ENCODE results near the gene PKNOX2. TPM values are rescaled to one million over a fixed set of nuclear protein-coding genes. Genes with fewer than 3 reads are reported as not detected.

Gene PKNOX2
- total RNA-seq, 4 donors from 2014 or later = 0.40 to 5.9 (median 1.1) TPM; not detected in 1

DNA sequence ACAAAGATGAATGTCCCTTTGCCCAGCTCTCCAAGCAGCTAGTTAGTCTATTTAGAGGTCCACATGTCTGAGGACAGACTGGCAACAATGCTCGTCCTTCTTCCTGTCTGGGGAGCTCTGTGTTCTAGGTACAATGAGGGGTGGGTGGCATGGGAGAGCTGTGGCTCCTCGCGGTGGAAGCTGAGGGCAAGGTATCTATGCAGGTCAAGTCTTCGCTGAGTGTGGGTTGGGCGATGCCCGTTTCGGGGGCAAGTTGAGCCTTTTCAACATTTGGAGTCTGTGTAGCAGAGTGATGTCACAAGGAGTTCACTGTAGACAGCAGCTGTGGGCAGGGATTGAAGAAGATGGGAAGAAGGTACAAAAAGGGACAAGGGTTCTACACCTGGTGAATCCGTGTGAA lies 168.3 kb downstream of the PKNOX2 start:
- Histone ChIP-seq H3K27me3 (no peaks in the 10 kb centered on the region), H3K4me3 (no peak overlapping the region), H3K36me3 (no peaks in the 10 kb centered on the region), H3K27ac (no peak overlapping the region), H3K9me3 (no peaks in the 10 kb centered on the region), H3K4me1 (peaks cover 0 to 2% (median 0%) of the 10 kb centered on the region in 3 donors)
- intact Hi-C loops (cut with DNase I) = no loop called here
- WGBS, 2 donors = 83 to 89% methylated on average over 5 to 8 of the region's 8 CpGs
- TF ChIP-seq POLR2A (IDR thresholded peaks at IDR 0.05) = no peak
- TF ChIP-seq, protein P1, sequence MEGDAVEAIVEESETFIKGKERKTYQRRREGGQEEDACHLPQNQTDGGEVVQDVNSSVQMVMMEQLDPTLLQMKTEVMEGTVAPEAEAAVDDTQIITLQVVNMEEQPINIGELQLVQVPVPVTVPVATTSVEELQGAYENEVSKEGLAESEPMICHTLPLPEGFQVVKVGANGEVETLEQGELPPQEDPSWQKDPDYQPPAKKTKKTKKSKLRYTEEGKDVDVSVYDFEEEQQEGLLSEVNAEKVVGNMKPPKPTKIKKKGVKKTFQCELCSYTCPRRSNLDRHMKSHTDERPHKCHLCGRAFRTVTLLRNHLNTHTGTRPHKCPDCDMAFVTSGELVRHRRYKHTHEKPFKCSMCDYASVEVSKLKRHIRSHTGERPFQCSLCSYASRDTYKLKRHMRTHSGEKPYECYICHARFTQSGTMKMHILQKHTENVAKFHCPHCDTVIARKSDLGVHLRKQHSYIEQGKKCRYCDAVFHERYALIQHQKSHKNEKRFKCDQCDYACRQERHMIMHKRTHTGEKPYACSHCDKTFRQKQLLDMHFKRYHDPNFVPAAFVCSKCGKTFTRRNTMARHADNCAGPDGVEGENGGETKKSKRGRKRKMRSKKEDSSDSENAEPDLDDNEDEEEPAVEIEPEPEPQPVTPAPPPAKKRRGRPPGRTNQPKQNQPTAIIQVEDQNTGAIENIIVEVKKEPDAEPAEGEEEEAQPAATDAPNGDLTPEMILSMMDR (IDR thresholded peaks at IDR 0.05) = no peak
- no peak for DNase-seq

DNA sequence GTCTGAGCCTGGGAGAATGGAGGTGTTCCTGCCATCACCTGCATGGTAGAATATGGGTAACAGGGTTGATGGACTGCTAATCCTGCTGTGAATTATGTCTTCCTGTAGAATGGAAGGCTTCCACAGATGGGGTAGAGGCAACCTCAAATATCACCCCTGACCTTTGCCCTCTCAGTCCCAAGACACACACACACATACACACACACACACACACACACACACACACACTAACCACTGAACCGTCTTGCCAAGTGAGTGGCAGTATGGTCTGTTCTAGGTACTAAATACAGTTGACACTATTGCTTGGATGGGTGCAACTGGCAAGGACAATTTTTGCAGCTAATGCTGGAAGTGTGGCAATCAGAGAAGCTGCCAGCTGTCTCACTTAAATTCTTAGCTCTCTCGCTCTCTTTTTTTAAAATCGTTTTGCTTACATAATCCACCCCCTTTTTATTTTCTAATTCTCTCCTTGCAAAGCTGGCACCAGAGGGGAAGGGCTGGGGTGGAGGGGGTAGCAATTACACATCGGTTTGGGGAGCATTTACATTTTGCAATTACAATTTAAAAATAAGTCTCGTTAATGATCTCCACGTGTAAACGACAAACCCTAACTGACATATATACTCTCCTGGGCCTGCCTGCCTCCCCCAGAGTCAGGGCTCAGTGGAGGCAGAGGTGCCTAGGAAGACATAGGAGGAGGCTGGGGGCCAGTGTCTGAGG lies 169.0 kb downstream of the PKNOX2 start:
- Histone ChIP-seq H3K9me3 (no peaks in the 10 kb centered on the region), H3K4me3 (no peak overlapping the region), H3K36me3 (no peaks in the 10 kb centered on the region), H3K4me1 (peaks cover 0 to 8% (median 0%) of the 10 kb centered on the region in 3 donors), H3K27me3 (no peaks in the 10 kb centered on the region), H3K27ac (no peak overlapping the region)
- TF ChIP-seq, protein P1 (IDR thresholded peaks at IDR 0.05) = no peak
- no peak for TF ChIP-seq POLR2A (IDR thresholded peaks at IDR 0.05)
- intact Hi-C loops (cut with DNase I) = no loop called here
- 74 to 79% methylated on average over 7 of the region's 7 CpGs for WGBS, 2 donors
- no peak for DNase-seq

DNA sequence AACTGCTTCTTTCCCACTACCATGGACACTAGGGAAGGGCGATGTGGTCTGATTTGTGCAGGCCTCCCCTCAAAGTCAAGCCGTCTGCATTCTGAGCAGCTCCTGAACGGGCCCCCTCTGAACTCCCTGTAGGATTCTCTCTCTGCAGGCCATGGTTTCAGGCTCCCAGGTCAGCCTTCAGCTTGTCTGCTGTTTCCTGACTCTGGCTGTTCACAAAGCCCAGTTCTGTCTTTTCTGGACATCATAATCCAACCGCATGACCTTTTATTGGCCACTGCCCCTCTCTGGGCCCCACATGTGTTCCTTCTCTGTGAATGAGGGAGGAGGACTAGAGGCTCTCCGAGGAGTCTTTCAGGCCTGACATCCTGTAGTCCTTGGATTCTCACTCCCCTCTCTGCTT lies 170.6 kb downstream of the PKNOX2 start:
- no peaks in the 10 kb centered on the region for H3K36me3 ChIP-seq
- H3K4me3 ChIP-seq = no peak overlapping the region
- H3K27me3 ChIP-seq = no peaks in the 10 kb centered on the region
- intact Hi-C loops (cut with DNase I) = no loop called here
- H3K27ac ChIP-seq = no peak overlapping the region
- DNase-seq = no peak
- no peaks in the 10 kb centered on the region for H3K9me3 ChIP-seq
- TF ChIP-seq, protein P1 (IDR thresholded peaks at IDR 0.05) = no peak
- TF ChIP-seq POLR2A (IDR thresholded peaks at IDR 0.05) = no peak
- WGBS, 2 donors = 74 to 81% methylated on average over 5 of the region's 5 CpGs
- peaks cover 0 to 8% (median 0%) of the 10 kb centered on the region in 3 donors for H3K4me1 ChIP-seq

DNA sequence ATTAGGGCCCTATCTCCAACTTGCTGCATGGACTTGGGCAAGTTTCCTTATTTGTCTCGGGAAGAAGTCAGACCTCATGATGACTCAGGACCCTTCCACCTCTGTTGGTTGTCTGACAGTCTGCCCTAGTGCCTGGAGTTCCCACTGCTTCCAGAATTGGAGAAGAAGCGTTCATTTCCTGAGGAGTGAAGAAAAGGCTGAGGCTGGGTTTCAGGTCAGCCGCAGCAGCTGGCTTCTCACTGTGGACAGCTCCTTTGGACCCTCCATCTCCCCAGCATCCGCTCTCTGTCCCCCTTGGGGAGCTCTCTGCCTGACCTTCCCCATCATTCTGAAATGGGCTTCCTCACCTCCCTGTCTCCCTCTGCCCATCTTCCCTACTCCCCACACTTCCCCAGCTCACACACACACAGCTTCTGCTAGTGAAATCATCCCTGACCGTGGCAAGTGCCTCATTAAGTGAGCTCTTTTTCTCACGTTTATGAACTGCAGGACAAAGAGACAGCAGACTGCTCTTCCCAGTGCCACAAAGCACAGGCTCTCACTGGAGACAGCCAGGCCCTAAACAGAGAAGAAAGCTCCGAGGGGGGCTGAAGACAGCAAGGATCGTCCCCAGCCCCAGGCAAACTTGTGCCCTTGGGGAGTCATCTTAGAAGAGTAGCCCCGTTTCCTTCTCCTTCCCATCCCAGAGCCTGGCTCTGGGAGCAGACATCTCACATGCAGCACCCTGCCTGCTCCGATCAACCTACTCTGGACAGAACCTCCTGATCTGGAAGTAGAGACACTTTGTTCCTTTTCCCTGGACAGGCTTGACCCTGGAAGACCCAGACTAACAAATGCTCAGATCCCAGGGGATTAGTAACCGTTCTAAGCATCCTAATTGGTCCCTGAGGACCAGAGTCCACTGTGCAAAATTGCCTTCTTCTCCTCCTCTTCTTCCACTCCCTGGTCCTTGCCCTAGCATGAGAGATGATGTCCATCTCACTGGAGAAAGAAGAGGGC lies 173.6 kb downstream of the PKNOX2 start:
- Histone ChIP-seq H3K4me3 (no peak overlapping the region), H3K4me1 (peaks cover 0 to 8% (median 0%) of the 10 kb centered on the region in 3 donors), H3K27ac (peak overlapping the region in 3 of 4 donors; percentile 44 to 49 (median 48)), H3K36me3 (no peaks in the 10 kb centered on the region), H3K27me3 (no peaks in the 10 kb centered on the region), H3K9me3 (no peaks in the 10 kb centered on the region)
- TF ChIP-seq, protein P1 (IDR thresholded peaks at IDR 0.05) = no peak
- TF ChIP-seq POLR2A (IDR thresholded peaks at IDR 0.05) = no peak
- intact Hi-C loops (cut with DNase I) = no loop called here
- WGBS, 2 donors = 70 to 72% methylated on average over 10 of the region's 11 CpGs
- no peak for DNase-seq

Measured in esophagus squamous epithelium (tissue), 5 donors.